GM23338 (cell line): ENCODE results near the gene REC8. TPM values are rescaled to one million over a fixed set of nuclear protein-coding genes. Genes with fewer than 3 reads are reported as not detected.

Experiments
- ATAC-seq: fragments of 200-7000 bp; cut with Tn5 transposase; 3 replicates; pipeline ENCODE4 v1.9.1; 2020
- DNase-seq: peaks from one replicate; pipeline ENCODE4 v3.0.0-alpha.2; 2015; ENCODE audit warnings: low spot score
- H2AFZ ChIP-seq: fragments of 200-600 bp; sonication (generic); 2 replicates; pipeline ENCODE4 v1.8.0; 2016; ENCODE audit warnings: antibody characterized with exemption, mild to moderate bottlenecking, moderate library complexity
- H3F3A ChIP-seq: fragments of 200-600 bp; sonication (generic); replicated peaks from 2 replicates; pipeline ENCODE4 v1.8.0; 2017; ENCODE audit warnings: antibody characterized with exemption, mixed run types, low read depth
- H3K27ac ChIP-seq: fragments of 200-600 bp; sonication (generic); 2 replicates; pipeline ENCODE4 v1.6.1; 2016; ENCODE audit warnings: low read depth
- H3K27me3 ChIP-seq: fragments of 200-600 bp; sonication (generic); 2 replicates; pipeline ENCODE4 v1.8.0; 2016; ENCODE audit warnings: mild to moderate bottlenecking, mixed run types, moderate library complexity; ENCODE audit not compliant: insufficient read depth
- H3K36me3 ChIP-seq: fragments of 200-600 bp; sonication (generic); 2 replicates; pipeline ENCODE4 v1.8.0; 2016; ENCODE audit warnings: mild to moderate bottlenecking; ENCODE audit not compliant: insufficient read depth
- H3K4me1 ChIP-seq: fragments of 200-600 bp; sonication (generic); 2 replicates; pipeline ENCODE4 v1.8.0; 2016; ENCODE audit warnings: mild to moderate bottlenecking, moderate library complexity; ENCODE audit not compliant: insufficient read depth
- H3K4me2 ChIP-seq: fragments of 200-600 bp; sonication (generic); 2 replicates; pipeline ENCODE4 v1.7.1; 2017; ENCODE audit warnings: mixed run types
- H3K4me3 ChIP-seq: fragments of 200-600 bp; sonication (generic); 2 replicates; pipeline ENCODE4 v1.6.1; 2016; ENCODE audit warnings: mixed run types
- H3K79me2 ChIP-seq: fragments of 200-600 bp; sonication (generic); replicated peaks from 2 replicates; pipeline ENCODE4 v1.8.0; 2017; ENCODE audit warnings: mild to moderate bottlenecking; ENCODE audit not compliant: insufficient read depth
- H3K9me2 ChIP-seq: fragments of 200-600 bp; sonication (generic); 2 replicates; pipeline ENCODE4 v1.8.0; 2017; ENCODE audit not compliant: insufficient read depth
- H4K20me1 ChIP-seq: fragments of 200-600 bp; sonication (generic); replicated peaks from 2 replicates; pipeline ENCODE4 v1.8.0; 2017; ENCODE audit warnings: mild to moderate bottlenecking; ENCODE audit not compliant: insufficient read depth
- H3K27ac Mint-ChIP-seq: 2 replicates; pipeline ENCODE4 v1.8.0; 2020; ENCODE audit warnings: inconsistent platforms, mild to moderate bottlenecking, moderate library complexity, mixed read lengths
- H3K27me3 Mint-ChIP-seq: 3 replicates; pipeline ENCODE4 v1.8.0; 2022; ENCODE audit warnings: low read depth, mild to moderate bottlenecking, moderate library complexity, mixed read lengths, inconsistent platforms; ENCODE audit not compliant: insufficient read depth, poor library complexity
- H3K36me3 Mint-ChIP-seq: 3 replicates; pipeline ENCODE4 v1.8.0; 2021; ENCODE audit warnings: low read depth, mild to moderate bottlenecking, inconsistent platforms, moderate library complexity, mixed read lengths
- H3K4me1 Mint-ChIP-seq: 3 replicates; pipeline ENCODE4 v1.8.0; 2020; ENCODE audit warnings: mild to moderate bottlenecking, inconsistent platforms, mixed read lengths
- H3K4me3 Mint-ChIP-seq: 3 replicates; pipeline ENCODE4 v1.8.0; 2021; ENCODE audit warnings: moderate library complexity, mild to moderate bottlenecking, inconsistent platforms, mixed read lengths
- H3K9me3 Mint-ChIP-seq: 3 replicates; pipeline ENCODE4 v1.8.0; 2020; ENCODE audit warnings: moderate library complexity, mild to moderate bottlenecking, inconsistent platforms, mixed read lengths
- CREB1 ChIP-seq: fragments of 250-450 bp; sonication (Bioruptor Pico); IDR thresholded peaks from 2 replicates; pipeline ENCODE4 v1.5.0; 2020; ENCODE audit warnings: low read depth, mild to moderate bottlenecking, moderate library complexity
- CTCF ChIP-seq, 2 experiments: fragments of 200-600 bp in 1 of 2; sonication (generic) in 1 of 2; conservative IDR thresholded peaks; 2 replicates each; pipeline versions ENCODE4 v1.5.1 to v1.6.1; 2016 to 2017; ENCODE audit warnings: antibody characterized with exemption in 2 of 2, low read depth in 2 of 2, mild to moderate bottlenecking in 2 of 2, moderate library complexity in 1 of 2
- ETS1 ChIP-seq: IDR thresholded peaks from 2 replicates; pipeline ENCODE4 v1.6.1; 2016; ENCODE audit warnings: antibody characterized with exemption
- EZH2 ChIP-seq: fragments of 200-600 bp; sonication (generic); IDR thresholded peaks from one replicate; pipeline ENCODE4 v1.8.0; 2017; ENCODE audit warnings: antibody characterized with exemption, mild to moderate bottlenecking, low read depth; ENCODE audit not compliant: unreplicated experiment
- JUNB ChIP-seq: IDR thresholded peaks from one replicate; pipeline ENCODE4 v1.6.1; 2016; ENCODE audit warnings: antibody characterized with exemption; ENCODE audit not compliant: unreplicated experiment
- NANOG ChIP-seq: IDR thresholded peaks from 2 replicates; pipeline ENCODE4 v1.6.1; 2016; ENCODE audit warnings: antibody characterized with exemption, borderline replicate concordance
- POLR2AphosphoS5 ChIP-seq: IDR thresholded peaks from 2 replicates; pipeline ENCODE4 v1.6.1; 2016; ENCODE audit warnings: antibody characterized with exemption, low read depth
- REST ChIP-seq: IDR thresholded peaks from one replicate; pipeline ENCODE4 v1.6.1; 2018; ENCODE audit warnings: antibody characterized with exemption; ENCODE audit not compliant: unreplicated experiment
- STAT1 ChIP-seq: IDR thresholded peaks from one replicate; pipeline ENCODE4 v1.6.1; 2016; ENCODE audit warnings: antibody characterized with exemption; ENCODE audit not compliant: unreplicated experiment
- ZNF114 ChIP-seq: fragments of 250-450 bp; sonication (Bioruptor Pico); IDR thresholded peaks from 2 replicates; pipeline ENCODE4 v1.5.0; 2020; ENCODE audit warnings: mild to moderate bottlenecking, moderate library complexity
- ZNF331 ChIP-seq: fragments of 250-450 bp; sonication (Bioruptor Pico); IDR thresholded peaks from 2 replicates; pipeline ENCODE4 v1.5.0; 2020; ENCODE audit warnings: low read depth, mild to moderate bottlenecking, moderate library complexity
- ZNF462 ChIP-seq: fragments of 250-450 bp; sonication (Bioruptor Pico); IDR thresholded peaks from 2 replicates; pipeline ENCODE4 v1.5.0; 2020; ENCODE audit warnings: mild to moderate bottlenecking, moderate library complexity
- polyA plus RNA-seq: library from polyadenylated mRNA; unstranded; fragments of >200 nt; fragmentation: Nextera tagmentation; extraction: Ambion mirVana; gene quantifications from 2 replicates; pipeline ENCODE4 v1.2.1, GENCODE V29; 2016
- total RNA-seq: library from RNA; depleted of rRNA; stranded (reverse); fragments of >200 nt; shearing (Covaris generic); gene quantifications from 2 replicates; pipeline ENCODE4 v1.2.3, GENCODE V29; 2014

Gene REC8
- total and polyA plus RNA-seq, 2 experiments from 2014 or later = 25.7 to 36.8 TPM

- H3K79me2 ChIP-seq = 0 out of 2 replicates have a peak, but pooled peaks cover 6% of the 10 kb centered on the region
- Mint-ChIP-seq H3K4me3 (no peak overlapping the region; the same call in 2 of the 3 replicates), H3K27ac (peak overlapping the region; percentile 54; the same call in 1 of the 2 replicates), H3K9me3 (peaks cover 35% of the 10 kb centered on the region), H3K4me1 (peaks cover 43% of the 10 kb centered on the region), H3K27me3 (peaks cover 24% of the 10 kb centered on the region), H3K36me3 (peaks cover 59% of the 10 kb centered on the region)
- H4K20me1 ChIP-seq = no peaks in the 10 kb centered on the region; the same call in 1 of the 2 replicates
- H3F3A ChIP-seq = peaks cover 21% of the 10 kb centered on the region
- H3K4me1 ChIP-seq = peaks cover 15% of the 10 kb centered on the region
- H3K4me2 ChIP-seq = no peak overlapping the region
- DNase-seq = no peak
- H3K27me3 ChIP-seq = no peaks in the 10 kb centered on the region
- no peak overlapping the region for H2AFZ ChIP-seq
- H3K27ac ChIP-seq = no peak overlapping the region
- no peak for ATAC-seq
- TF ChIP-seq NANOG = no peak
- TF ChIP-seq EZH2 = no peak
- TF ChIP-seq JUNB = no peak
- TF ChIP-seq REST = no peak
- TF ChIP-seq ZNF331 (CRISPR knock-in tag) = no peak
- no peak for TF ChIP-seq ZNF114
- TF ChIP-seq STAT1 = no peak
- TF ChIP-seq ETS1 = no peak
- TF ChIP-seq ZNF462 (CRISPR knock-in tag) = no peak
- no peak for TF ChIP-seq POLR2AphosphoS5
- TF ChIP-seq CREB1 = no peak
- TF ChIP-seq CTCF (conservative IDR thresholded peaks at IDR 0.05; ENCODE audit: low read depth in 2 of 2) = no peak
- H3K9me2 ChIP-seq = no peaks in the 10 kb centered on the region
- no peak overlapping the region for H3K4me3 ChIP-seq
- 0 out of 2 replicates have a peak, but pooled peaks cover 11% of the 10 kb centered on the region for H3K36me3 ChIP-seq
Measured at GRCh38 chr14:24198814-24199524, 27.1 kb downstream of the REC8 start.
